Fibroblast of skin of right quadriceps (primary cell): ENCODE results near the gene CPSF4L.

Experiments
- DNase-seq: peaks from one replicate; pipeline ENCODE4 v3.0.0-alpha.2; 2013

Gene CPSF4L

GRCh38 chr17:73199751-73200317 is 61.8 kb downstream of the CPSF4L start:
- no peak for DNase-seq

DNA sequence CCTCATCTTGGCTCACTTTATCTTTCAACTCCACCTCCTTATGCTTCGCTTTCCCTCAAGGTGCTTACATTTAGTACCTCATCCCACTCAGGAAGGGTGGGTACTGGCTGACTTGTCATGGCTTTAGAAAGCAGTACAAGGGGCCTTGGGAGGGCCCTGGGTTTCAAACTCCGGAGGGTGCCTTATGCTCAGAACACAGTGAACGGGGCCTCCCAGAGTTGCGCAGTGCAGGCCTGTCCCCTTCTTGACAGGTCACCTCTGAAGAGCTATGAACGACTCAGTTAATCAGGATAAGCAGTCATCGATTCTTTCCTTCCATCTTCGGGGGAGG is 62.8 kb downstream of the CPSF4L start:
- no peak for DNase-seq
